HG03045 (cell line): Measurements from ENCODE around the gene SARS2.

Source experiments
- ATAC-seq: cut with Tn5 transposase; IDR thresholded peaks from one replicate; pipeline ENCODE4 v1.9.1; 2021; ENCODE audit warnings: mild to moderate bottlenecking, moderate library complexity; ENCODE audit not compliant: unreplicated experiment

SARS2 gene

GRCh38 chr19:38869160-38869835, 61.3 kb downstream of the SARS2 start:
- no peak for ATAC-seq

GRCh38 chr19:38868551-38868950, 62.0 kb downstream of the SARS2 start:
- ATAC-seq: no peak

- no peak for ATAC-seq
These were observed 63.3 kb downstream of the SARS2 start for GRCh38 chr19:38867171-38867780.
